Mesenchymal stem cell (in vitro differentiated cells and primary cell): Measurements from ENCODE around the gene TMEM222.

Experiments
- DNase-seq: peaks from one replicate; pipeline ENCODE4 v3.0.0-alpha.2; 2013
- H2AFZ ChIP-seq: one replicate; pipeline ENCODE4 v1.6.1; 2013; ENCODE audit warnings: low read depth, mild to moderate bottlenecking, control low read depth, inconsistent platforms, low read length, moderate library complexity
- H2AK5ac ChIP-seq: 2 replicates; pipeline ENCODE4 v1.6.1; 2013; ENCODE audit warnings: low read length, moderate library complexity, mild to moderate bottlenecking, inconsistent platforms; ENCODE audit not compliant: severe bottlenecking
- H2BK120ac ChIP-seq: one replicate; pipeline ENCODE4 v1.6.1; 2013; ENCODE audit warnings: low read depth, mild to moderate bottlenecking, inconsistent platforms, low read length, moderate library complexity
- H2BK12ac ChIP-seq, 2 experiments: one replicate each; pipeline ENCODE4 v1.6.1; 2013; ENCODE audit warnings: inconsistent platforms in 2 of 2, low read length in 2 of 2, mild to moderate bottlenecking in 2 of 2, moderate library complexity in 2 of 2, control low read depth in 1 of 2
- H2BK15ac ChIP-seq: one replicate; pipeline ENCODE4 v1.6.1; 2013; ENCODE audit warnings: mild to moderate bottlenecking, low read depth, inconsistent platforms; ENCODE audit not compliant: poor library complexity, severe bottlenecking
- H2BK5ac ChIP-seq: 2 replicates; pipeline ENCODE4 v1.6.1; 2013; ENCODE audit warnings: low read depth, mild to moderate bottlenecking, low read length, control low read depth, inconsistent platforms; ENCODE audit not compliant: poor library complexity, severe bottlenecking
- H3K14ac ChIP-seq, 2 experiments: one replicate each; pipeline ENCODE4 v1.6.1; 2013; ENCODE audit warnings: inconsistent platforms in 2 of 2, low read length in 2 of 2, control low read depth in 1 of 2, mild to moderate bottlenecking in 1 of 2, moderate library complexity in 1 of 2
- H3K18ac ChIP-seq, 2 experiments: one replicate each; pipeline ENCODE4 v1.6.1; 2013; ENCODE audit warnings: inconsistent platforms in 2 of 2, low read length in 2 of 2, control low read depth in 1 of 2, low read depth in 1 of 2, mild to moderate bottlenecking in 1 of 2
- H3K23ac ChIP-seq, 2 experiments: one replicate each; pipeline ENCODE4 v1.6.1; 2013; ENCODE audit warnings: inconsistent platforms in 2 of 2, low read length in 2 of 2, mild to moderate bottlenecking in 2 of 2, moderate library complexity in 2 of 2, control low read depth in 1 of 2
- H3K27ac ChIP-seq: 2 replicates; pipeline ENCODE4 v1.5.1; 2013; ENCODE audit warnings: mild to moderate bottlenecking, moderate library complexity, low read length, control low read depth, inconsistent platforms; ENCODE audit not compliant: poor library complexity, severe bottlenecking
- H3K27me3 ChIP-seq, 2 experiments: 2 replicates each; pipeline versions ENCODE4 v1.6.1 to v1.7.0; 2013; ENCODE audit warnings: low read length in 2 of 2, mild to moderate bottlenecking in 2 of 2, moderate library complexity in 2 of 2, control low read depth in 1 of 2, inconsistent platforms in 1 of 2; ENCODE audit not compliant: control insufficient read depth in 1 of 2, insufficient read depth in 1 of 2
- H3K36me3 ChIP-seq, 2 experiments: 2 replicates each; pipeline versions ENCODE4 v1.6.1 to v1.7.0; 2013; ENCODE audit warnings: low read length in 2 of 2, control low read depth in 1 of 2, inconsistent platforms in 1 of 2, low read depth in 1 of 2, mild to moderate bottlenecking in 1 of 2; ENCODE audit not compliant: insufficient read depth in 2 of 2, control insufficient read depth in 1 of 2
- H3K4ac ChIP-seq, 2 experiments: one replicate each; pipeline ENCODE4 v1.6.1; 2013; ENCODE audit warnings: inconsistent platforms in 2 of 2, low read length in 2 of 2, mild to moderate bottlenecking in 2 of 2, moderate library complexity in 2 of 2, control low read depth in 1 of 2, low read depth in 1 of 2
- H3K4me1 ChIP-seq: 2 replicates; pipeline ENCODE4 v1.6.1; 2013; ENCODE audit warnings: low read depth, low read length, control low read depth; ENCODE audit not compliant: control insufficient read depth, insufficient read depth
- H3K4me2 ChIP-seq: 2 replicates; pipeline ENCODE4 v1.6.1; 2013; ENCODE audit warnings: low read length, mild to moderate bottlenecking, inconsistent platforms; ENCODE audit not compliant: poor library complexity, severe bottlenecking
- H3K4me3 ChIP-seq, 2 experiments: 2 replicates each; pipeline versions ENCODE4 v1.5.1 to v1.7.0; 2013; ENCODE audit warnings: low read length in 2 of 2, mild to moderate bottlenecking in 2 of 2, control low read depth in 1 of 2, low read depth in 1 of 2; ENCODE audit not compliant: insufficient read depth in 1 of 2
- H3K79me1 ChIP-seq: replicated peaks from 2 replicates; pipeline ENCODE4 v1.6.1; 2013; ENCODE audit warnings: mild to moderate bottlenecking, control low read depth, low read length, inconsistent platforms; ENCODE audit not compliant: poor library complexity, severe bottlenecking
- H3K9ac ChIP-seq: 2 replicates; pipeline ENCODE4 v1.7.0; 2013; ENCODE audit warnings: mild to moderate bottlenecking, low read length, moderate library complexity
- H3K9me3 ChIP-seq: 2 replicates; pipeline ENCODE4 v1.7.0; 2013; ENCODE audit warnings: mild to moderate bottlenecking, low read length; ENCODE audit not compliant: control insufficient read depth
- H4K8ac ChIP-seq: one replicate; pipeline ENCODE4 v1.6.1; 2013; ENCODE audit warnings: inconsistent platforms, mild to moderate bottlenecking, low read length, moderate library complexity
- H4K91ac ChIP-seq: one replicate; pipeline ENCODE4 v1.6.1; 2013; ENCODE audit warnings: mild to moderate bottlenecking, low read length, inconsistent platforms
- WGBS: methylation state at CpG from one replicate; pipeline ENCODE4 v1.1.7; 2013; ENCODE audit warnings: mixed read lengths; 5-methylcytosine and 5-hydroxymethylcytosine counted together

Gene TMEM222

DNA sequence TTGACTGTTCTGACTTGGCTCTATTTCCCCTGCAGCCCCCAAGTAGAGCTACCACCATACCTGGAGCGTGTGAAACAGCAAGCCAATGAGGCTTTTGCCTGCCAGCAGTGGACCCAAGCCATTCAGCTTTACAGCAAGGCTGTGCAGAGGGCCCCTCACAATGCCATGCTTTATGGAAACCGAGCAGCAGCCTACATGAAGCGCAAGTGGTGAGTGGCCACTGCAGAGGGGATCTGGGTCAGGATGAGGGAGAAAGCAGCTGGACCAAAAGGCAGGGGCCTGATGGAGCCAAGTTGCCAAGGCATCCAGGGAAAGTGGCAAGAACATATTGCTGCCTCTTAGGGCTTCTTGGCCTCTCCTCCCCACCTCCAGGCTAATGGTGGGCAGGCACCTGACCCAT is 24.1 kb upstream of the TMEM222 start:
- Histone ChIP-seq H4K8ac (no peak overlapping the region), H2AK5ac (peak overlapping the region; percentile 97), H2AFZ (no peak overlapping the region), H3K14ac (peak overlapping the region in 1 of 2 experiments; percentile 4), H3K4me1 (peaks cover 40% of the 10 kb centered on the region), H2BK120ac (no peak overlapping the region), H3K9ac (no peak overlapping the region), H3K27ac (no peak overlapping the region), H3K4me2 (no peak overlapping the region), H3K27me3 (no peaks in the 10 kb centered on the region), H3K36me3 (peaks cover 29 to 61% of the 10 kb centered on the region in 2 experiments), H3K9me3 (no peaks in the 10 kb centered on the region), H2BK12ac (peak overlapping the region; percentile 8 to 77), H4K91ac (peak overlapping the region; percentile 86), H3K18ac (peak overlapping the region; percentile 3 to 50), H3K79me1 (no peaks in the 10 kb centered on the region), H2BK5ac (no peak overlapping the region), H3K4ac (peak overlapping the region; percentile 3 to 68), H3K23ac (no peak overlapping the region), H2BK15ac (peak overlapping the region; percentile 34), H3K4me3 (no peak overlapping the region)
- WGBS: 93% methylated on average over 3 of the region's 3 CpGs
- no peak for DNase-seq

DNA sequence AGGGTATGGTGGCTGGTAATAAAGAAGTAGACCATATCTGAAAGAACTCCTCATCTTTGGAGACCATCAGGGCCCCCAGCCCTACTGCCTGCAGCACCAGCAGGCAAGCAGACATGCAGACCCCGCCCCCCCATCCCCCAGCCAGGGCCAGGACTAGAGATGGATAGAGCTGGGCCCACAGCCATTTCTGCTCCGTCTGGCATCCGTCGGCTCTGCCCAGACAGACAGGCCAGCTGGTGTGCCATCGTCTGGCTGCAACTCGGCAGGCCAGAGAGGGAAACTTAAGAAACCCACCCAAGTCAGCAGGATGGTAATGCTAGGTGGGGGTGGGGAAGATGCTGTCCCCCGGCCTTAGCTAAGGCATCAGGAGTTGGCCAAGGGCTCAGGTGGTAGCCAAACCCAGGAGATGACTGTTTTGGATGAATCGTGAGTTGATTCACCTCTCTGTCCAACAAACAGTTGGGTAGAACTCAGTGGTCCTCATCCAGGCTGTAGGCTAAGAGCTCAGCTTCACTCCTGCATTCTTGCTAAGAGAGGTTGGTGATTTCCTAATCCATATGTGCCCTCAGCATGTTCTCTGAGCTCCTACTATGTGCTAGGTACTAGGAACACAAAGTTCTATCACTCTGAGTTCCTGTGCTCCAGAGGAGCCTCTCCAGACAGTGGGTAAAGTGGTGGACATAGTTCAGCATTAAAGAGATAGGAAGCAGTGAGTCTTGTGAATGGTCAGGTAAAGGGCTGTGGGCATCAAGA is 23.2 kb upstream of the TMEM222 start:
- Histone ChIP-seq H3K4me2 (no peak overlapping the region), H3K27me3 (no peaks in the 10 kb centered on the region), H3K18ac (peak overlapping the region; percentile 93 to 98), H3K23ac (no peak overlapping the region), H2AK5ac (peak overlapping the region; percentile 97), H3K36me3 (peaks cover 32 to 61% of the 10 kb centered on the region in 2 experiments), H3K9me3 (no peaks in the 10 kb centered on the region), H3K14ac (no peak overlapping the region), H3K4me3 (no peak overlapping the region), H3K4me1 (peaks cover 40% of the 10 kb centered on the region), H3K9ac (peak overlapping the region; percentile 68), H3K79me1 (peaks cover 3% of the 10 kb centered on the region), H2BK12ac (peak overlapping the region; percentile 81 to 97), H4K91ac (peak overlapping the region; percentile 48), H2BK120ac (peak overlapping the region; percentile 82), H3K27ac (peak overlapping the region; percentile 98), H2BK15ac (peak overlapping the region; percentile 37), H3K4ac (peak overlapping the region; percentile 33 to 96), H2BK5ac (peak overlapping the region; percentile 66), H2AFZ (no peak overlapping the region), H4K8ac (peak overlapping the region; percentile 92)
- no peak for DNase-seq
- WGBS: 89% methylated on average over 8 of the region's 8 CpGs

DNA sequence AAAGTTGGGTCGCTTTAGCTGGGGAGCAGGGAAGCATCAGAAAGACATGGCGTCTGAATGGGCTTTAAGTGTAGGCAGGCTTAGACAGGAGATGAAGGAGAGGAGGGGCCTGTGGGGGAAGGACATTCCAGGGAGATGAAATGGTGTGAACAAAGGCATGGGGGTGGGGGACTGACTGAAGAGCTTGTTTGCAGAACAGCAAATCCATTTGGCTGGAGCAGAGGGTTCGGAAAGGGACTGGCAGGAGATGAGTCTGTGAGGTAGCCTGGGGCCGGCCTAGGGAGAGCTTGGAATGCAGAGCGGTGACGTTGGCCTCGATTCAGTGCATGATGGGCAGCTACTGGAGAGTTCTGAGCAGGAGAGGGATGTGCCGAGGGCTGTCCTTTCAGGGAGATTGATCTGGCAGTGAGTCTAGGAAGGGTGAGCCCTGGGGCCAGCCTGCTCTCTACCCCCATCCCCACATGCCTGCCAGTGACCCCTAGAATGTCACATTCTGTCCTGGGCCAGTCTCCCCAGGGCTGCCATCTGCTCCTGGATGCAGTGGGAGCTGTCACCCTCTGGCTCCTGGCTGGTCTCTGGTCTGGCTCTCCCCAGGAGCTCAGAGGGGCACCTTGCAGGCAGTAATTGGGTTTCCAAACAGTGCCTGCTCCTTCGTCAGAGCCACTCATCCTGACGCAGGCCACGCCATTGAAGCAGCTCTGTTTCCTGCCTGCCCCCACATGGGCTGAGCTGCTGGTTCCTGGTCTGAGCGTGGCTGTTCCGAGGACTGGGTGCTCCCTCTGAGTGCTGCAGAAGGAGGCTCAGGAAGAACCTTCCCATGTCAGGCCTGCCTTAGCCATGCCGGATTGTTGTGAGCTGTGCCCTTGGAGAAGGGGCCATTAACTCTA is 22.3 kb upstream of the TMEM222 start:
- peak overlapping the region; percentile 85 for H2BK5ac ChIP-seq
- WGBS: 26% methylated on average over 12 of the region's 14 CpGs
- peak overlapping the region; percentile 99 for H4K91ac ChIP-seq
- H3K23ac ChIP-seq: peak overlapping the region in 1 of 2 experiments; percentile 96
- H3K18ac ChIP-seq: peak overlapping the region; percentile 98
- peak overlapping the region in 1 of 2 experiments; percentile 96 for H3K14ac ChIP-seq
- peak overlapping the region; percentile 39 for H3K4me2 ChIP-seq
- H3K4ac ChIP-seq: peak overlapping the region; percentile 96 to 98
- peak overlapping the region; percentile 98 for H3K27ac ChIP-seq
- H2AK5ac ChIP-seq: peak overlapping the region; percentile 97
- H3K79me1 ChIP-seq: peaks cover 3% of the 10 kb centered on the region
- H3K9ac ChIP-seq: peak overlapping the region; percentile 68
- peak overlapping the region; percentile 92 for H2BK15ac ChIP-seq
- peak; percentile 99 for DNase-seq
- H3K27me3 ChIP-seq: no peaks in the 10 kb centered on the region
- H3K4me3 ChIP-seq: no peak overlapping the region
- peaks cover 40% of the 10 kb centered on the region for H3K4me1 ChIP-seq
- peaks cover 28 to 60% of the 10 kb centered on the region in 2 experiments for H3K36me3 ChIP-seq
- H4K8ac ChIP-seq: peak overlapping the region; percentile 99
- peak overlapping the region; percentile 97 to 100 for H2BK12ac ChIP-seq
- peak overlapping the region; percentile 98 for H2BK120ac ChIP-seq
- H2AFZ ChIP-seq: no peak overlapping the region
- H3K9me3 ChIP-seq: no peaks in the 10 kb centered on the region
